HEK293T (cell line): ENCODE results near the gene RGP1.

Source experiments
- CTCF ChIA-PET: fragments of 350-600 bp; formaldehyde crosslinking; extraction: SDS; loops from one replicate; lab custom pipeline; 2021; ENCODE audit warnings: antibody characterized with exemption, inconsistent platforms; lab: Yijun Ruan, JAX
- POLR2A ChIA-PET: fragments of 350-600 bp; formaldehyde crosslinking; extraction: SDS; loops from one replicate; lab custom pipeline; 2020; ENCODE audit warnings: antibody characterized with exemption, inconsistent platforms; lab: Yijun Ruan, JAX
- DNase-seq: peaks from one replicate; pipeline ENCODE4 v3.0.0; 2012; ENCODE audit warnings: mixed read lengths; ENCODE audit errors: extremely low spot score
- ARNT ChIP-seq: fragments of 450-650 bp; IDR thresholded peaks from 2 replicates; pipeline ENCODE4 v1.6.1; 2017; ENCODE audit warnings: mild to moderate bottlenecking
- BHLHE40 ChIP-seq: fragments of 450-650 bp; IDR thresholded peaks from 2 replicates; pipeline ENCODE4 v1.6.1; 2016; ENCODE audit warnings: mild to moderate bottlenecking, moderate library complexity, borderline replicate concordance
- CTBP1 ChIP-seq: fragments of 450-650 bp; IDR thresholded peaks from 2 replicates; pipeline ENCODE4 v1.6.1; 2016; ENCODE audit warnings: borderline replicate concordance
- ELF4 ChIP-seq: fragments of 450-650 bp; IDR thresholded peaks from 2 replicates; pipeline ENCODE4 v1.6.1; 2017; ENCODE audit warnings: antibody characterized with exemption
- FOXA1 ChIP-seq: fragments of 450-650 bp; IDR thresholded peaks from 2 replicates; pipeline ENCODE4 v1.6.1; 2016; ENCODE audit warnings: mild to moderate bottlenecking
- FOXK2 ChIP-seq: fragments of 450-650 bp; IDR thresholded peaks from 2 replicates; pipeline ENCODE4 v1.6.1; 2016; ENCODE audit warnings: mild to moderate bottlenecking
- FOXM1 ChIP-seq: fragments of 450-650 bp; IDR thresholded peaks from 2 replicates; pipeline ENCODE4 v1.6.1; 2017; ENCODE audit warnings: mild to moderate bottlenecking, borderline replicate concordance
- HDGF ChIP-seq: fragments of 450-650 bp; IDR thresholded peaks from 2 replicates; pipeline ENCODE4 v1.6.1; 2017; ENCODE audit warnings: antibody characterized with exemption, borderline replicate concordance
- L3MBTL2 ChIP-seq: fragments of 450-650 bp; conservative IDR thresholded peaks from 2 replicates; pipeline ENCODE4 v1.6.1; 2016; ENCODE audit warnings: mild to moderate bottlenecking
- LEF1 ChIP-seq: fragments of 450-650 bp; IDR thresholded peaks from 2 replicates; pipeline ENCODE4 v1.6.1; 2017; ENCODE audit warnings: mild to moderate bottlenecking, borderline replicate concordance
- NFRKB ChIP-seq: fragments of 450-650 bp; IDR thresholded peaks from 2 replicates; pipeline ENCODE4 v1.6.1; 2016; ENCODE audit warnings: mild to moderate bottlenecking, moderate library complexity
- SP1 ChIP-seq: fragments of 450-650 bp; IDR thresholded peaks from 2 replicates; pipeline ENCODE4 v1.6.1; 2017
- SUZ12 ChIP-seq: fragments of 450-650 bp; IDR thresholded peaks from 2 replicates; pipeline ENCODE4 v1.6.1; 2016; ENCODE audit warnings: mild to moderate bottlenecking
- TARDBP ChIP-seq: fragments of 450-650 bp; IDR thresholded peaks from 2 replicates; pipeline ENCODE4 v1.6.1; 2016
- ZNF384 ChIP-seq: fragments of 450-650 bp; IDR thresholded peaks from 2 replicates; pipeline ENCODE4 v1.6.1; 2016
- TF ChIP-seq, protein P1 (sequence below): fragments of 450-650 bp; IDR thresholded peaks from 2 replicates; pipeline ENCODE4 v1.6.1; 2016

RGP1 gene

DNA sequence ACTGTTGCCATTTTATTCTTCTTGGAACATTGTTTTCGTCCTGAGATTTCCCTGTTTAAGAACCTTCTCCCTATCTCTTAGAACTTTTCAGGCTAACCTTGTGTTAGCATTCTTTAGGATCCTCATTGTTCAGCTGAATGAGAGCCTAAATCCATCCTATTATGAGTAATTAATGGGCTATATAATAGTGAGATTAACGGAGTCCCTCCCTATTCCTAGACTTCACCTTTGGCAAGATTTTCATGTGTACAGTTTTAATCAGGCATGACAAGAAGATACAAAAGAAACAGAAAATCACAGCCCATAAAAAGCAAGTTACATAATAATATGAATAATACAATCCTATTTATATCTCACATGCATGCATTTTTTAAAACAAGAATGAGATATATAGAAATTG is 14.1 kb downstream of the RGP1 start:
- TF ChIP-seq SUZ12 = no peak
- TF ChIP-seq FOXM1 = no peak
- TF ChIP-seq HDGF = no peak
- TF ChIP-seq FOXA1 = no peak
- no peak for DNase-seq
- POLR2A ChIA-PET = no interaction called here
- CTCF ChIA-PET = interaction anchor here (0.7 kb wide), 1 partner anchor 71 kb away, joined by 7 read pairs; no protein-coding TSS in a partner anchor

DNA sequence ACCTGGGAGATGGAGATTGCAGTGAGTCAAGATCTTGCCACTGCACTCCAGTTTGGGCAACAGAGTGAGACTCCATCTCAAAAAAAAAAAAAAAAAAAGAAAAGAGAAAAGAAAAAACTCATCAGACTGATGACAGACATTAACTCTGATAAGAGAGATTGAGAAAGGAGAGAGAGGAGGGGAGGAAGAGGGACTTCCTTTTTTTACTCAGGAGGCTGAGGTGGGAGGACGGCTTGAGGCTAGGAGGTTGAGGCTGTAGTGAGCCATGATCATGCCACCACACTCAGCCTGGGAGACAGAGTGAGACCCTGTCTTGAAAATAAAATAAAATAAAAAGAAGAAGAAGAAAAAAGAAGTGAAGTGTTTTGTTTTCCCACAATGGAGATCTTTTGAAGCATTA is 14.7 kb downstream of the RGP1 start:
- POLR2A ChIA-PET = no interaction called here
- CTCF ChIA-PET = no interaction called here
- TF ChIP-seq SUZ12 (no peak), LEF1 (no peak), L3MBTL2 (no peak), SP1 (no peak), FOXM1 (no peak), FOXK2 (no peak), ELF4 (no peak), ZNF384 (no peak), FOXA1 (no peak), NFRKB (no peak)
- no peak for DNase-seq

DNA sequence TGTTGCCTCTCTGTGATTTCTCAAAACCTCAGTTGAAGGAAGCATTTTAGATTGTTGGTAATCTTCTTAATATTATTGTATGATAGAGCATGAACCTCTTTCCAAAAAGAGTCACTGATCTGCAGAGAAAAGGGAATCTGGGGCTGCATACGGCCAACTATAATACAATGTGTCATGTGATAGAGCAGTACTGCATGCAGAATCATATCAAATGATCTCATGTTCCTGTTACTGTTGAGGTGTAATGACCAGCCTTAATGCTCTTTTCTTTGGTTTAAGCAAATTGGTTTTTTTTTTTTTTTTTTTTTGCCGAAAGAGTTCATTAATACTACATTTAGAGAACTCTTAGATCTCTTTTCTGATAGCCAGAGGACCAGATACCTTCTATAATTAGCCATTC is 17.9 kb downstream of the RGP1 start:
- TF ChIP-seq SP1 (no peak), TARDBP (no peak), CTBP1 (no peak), LEF1 (no peak), HDGF (no peak), FOXA1 (no peak), FOXM1 (no peak), SUZ12 (no peak), BHLHE40 (no peak), NFRKB (no peak), L3MBTL2 (no peak), ZNF384 (no peak), ELF4 (no peak), ARNT (no peak)
- TF ChIP-seq, protein P1, sequence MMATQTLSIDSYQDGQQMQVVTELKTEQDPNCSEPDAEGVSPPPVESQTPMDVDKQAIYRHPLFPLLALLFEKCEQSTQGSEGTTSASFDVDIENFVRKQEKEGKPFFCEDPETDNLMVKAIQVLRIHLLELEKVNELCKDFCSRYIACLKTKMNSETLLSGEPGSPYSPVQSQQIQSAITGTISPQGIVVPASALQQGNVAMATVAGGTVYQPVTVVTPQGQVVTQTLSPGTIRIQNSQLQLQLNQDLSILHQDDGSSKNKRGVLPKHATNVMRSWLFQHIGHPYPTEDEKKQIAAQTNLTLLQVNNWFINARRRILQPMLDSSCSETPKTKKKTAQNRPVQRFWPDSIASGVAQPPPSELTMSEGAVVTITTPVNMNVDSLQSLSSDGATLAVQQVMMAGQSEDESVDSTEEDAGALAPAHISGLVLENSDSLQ = no peak
- no peak for DNase-seq
- CTCF ChIA-PET = no interaction called here
- POLR2A ChIA-PET = no interaction called here

DNA sequence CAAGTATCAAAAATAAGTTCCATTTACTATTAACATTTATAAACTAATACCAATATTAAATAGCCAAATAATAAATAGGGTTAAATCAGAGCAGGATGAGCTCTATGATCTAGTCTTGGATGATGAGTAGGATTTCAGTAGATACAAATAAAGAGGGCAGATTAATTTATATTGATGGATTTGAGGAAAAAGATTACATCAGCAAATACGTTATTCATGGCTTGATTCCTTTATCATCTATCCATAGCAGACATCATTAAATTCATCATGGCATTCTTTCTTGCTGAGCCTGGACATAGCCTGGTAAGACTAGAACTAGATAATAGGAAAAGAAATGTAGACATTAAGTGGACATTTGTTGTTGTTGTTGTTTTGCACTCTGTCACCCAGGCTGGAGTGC is 18.4 kb downstream of the RGP1 start:
- CTCF ChIA-PET = no interaction called here
- POLR2A ChIA-PET = no interaction called here
- DNase-seq = no peak
- no peak for TF ChIP-seq SP1
- no peak for TF ChIP-seq ELF4
- no peak for TF ChIP-seq FOXM1
- no peak for TF ChIP-seq NFRKB
- no peak for TF ChIP-seq SUZ12
- no peak for TF ChIP-seq BHLHE40

DNA sequence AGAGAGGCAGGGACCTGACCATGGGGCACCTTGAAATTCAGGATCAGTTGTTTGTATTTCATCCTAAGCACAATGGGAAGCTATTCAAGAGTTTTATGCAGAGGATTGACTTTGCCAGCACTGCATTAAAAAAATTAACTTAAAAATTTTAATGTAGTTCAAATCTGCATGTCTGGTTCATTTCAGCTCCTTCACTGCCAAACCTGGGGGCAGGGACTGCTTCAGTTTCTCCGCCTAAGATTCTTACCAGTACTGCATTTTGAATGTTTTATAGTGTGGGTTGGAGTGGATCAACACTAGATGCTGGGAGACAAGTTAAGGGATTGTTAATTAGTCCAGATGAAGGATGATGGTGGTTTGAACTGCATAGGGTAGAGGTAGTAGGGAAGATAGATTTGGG is 20.7 kb downstream of the RGP1 start:
- TF ChIP-seq TARDBP (no peak), BHLHE40 (no peak), ARNT (no peak), FOXK2 (no peak), SUZ12 (no peak), FOXA1 (no peak), ELF4 (no peak), LEF1 (no peak), L3MBTL2 (no peak), CTBP1 (no peak), HDGF (no peak), NFRKB (no peak), SP1 (no peak), ZNF384 (no peak), FOXM1 (no peak)
- TF ChIP-seq, protein P1 = no peak
- no peak for DNase-seq
- ChIA-PET CTCF (no interaction called here), POLR2A (no interaction called here)

DNA sequence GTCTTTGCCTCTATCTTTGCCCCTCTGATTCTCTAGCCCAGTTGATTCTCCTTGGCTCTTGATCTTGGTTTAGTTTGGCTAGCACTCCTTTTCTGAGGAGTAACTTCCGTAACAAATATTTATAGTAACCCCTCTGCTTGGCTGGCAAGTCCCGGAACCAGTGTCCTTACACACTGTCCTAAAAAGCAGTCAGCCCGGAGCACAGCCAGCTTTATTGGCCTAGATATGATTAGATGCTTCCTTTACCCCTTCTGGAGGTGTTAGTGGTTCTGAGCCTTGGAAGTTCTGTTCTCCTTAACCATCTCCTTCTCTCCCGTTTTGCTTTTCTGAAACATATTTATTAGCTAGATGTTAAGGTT is 22.0 kb downstream of the RGP1 start:
- no peak for DNase-seq
- TF ChIP-seq SUZ12 = no peak
- no peak for TF ChIP-seq HDGF
- TF ChIP-seq NFRKB = no peak
- TF ChIP-seq BHLHE40 = no peak
- no peak for TF ChIP-seq FOXA1
- no peak for TF ChIP-seq FOXM1
- TF ChIP-seq, protein P1 = no peak
- TF ChIP-seq L3MBTL2 = no peak
- TF ChIP-seq ELF4 = no peak
- TF ChIP-seq TARDBP = no peak
- no peak for TF ChIP-seq ARNT
- TF ChIP-seq SP1 = no peak
- TF ChIP-seq ZNF384 = no peak
- TF ChIP-seq FOXK2 = no peak
- no peak for TF ChIP-seq CTBP1
- no peak for TF ChIP-seq LEF1
- POLR2A ChIA-PET = no interaction called here
- CTCF ChIA-PET = interaction anchor here (1.4 kb wide), 1 partner anchor 74 kb away, joined by 3 read pairs; no protein-coding TSS in a partner anchor

DNA sequence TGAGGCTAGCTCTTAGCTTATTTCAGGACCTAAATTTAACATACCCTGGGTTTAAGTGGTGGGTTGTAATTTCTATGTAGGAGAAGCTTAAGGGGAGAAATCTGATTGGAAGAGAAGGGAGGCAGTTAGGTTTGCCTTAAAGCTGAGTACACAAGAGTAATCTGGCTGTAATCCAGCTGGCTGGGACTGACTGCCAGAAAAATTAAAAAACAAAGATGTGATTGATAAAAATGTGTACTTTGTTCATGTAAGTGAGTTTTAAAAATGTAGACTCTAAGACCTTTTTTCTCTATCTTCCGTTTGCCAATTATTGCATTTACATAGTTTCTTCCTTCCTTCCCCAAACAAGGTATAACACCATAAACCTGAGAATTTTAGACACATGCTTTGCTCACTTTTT is 22.4 kb downstream of the RGP1 start:
- no peak for DNase-seq
- TF ChIP-seq FOXA1 = no peak
- no peak for TF ChIP-seq L3MBTL2
- no peak for TF ChIP-seq ZNF384
- no peak for TF ChIP-seq SP1
- TF ChIP-seq BHLHE40 = no peak
- no peak for TF ChIP-seq FOXK2
- TF ChIP-seq CTBP1 = no peak
- TF ChIP-seq, protein P1 = no peak
- no peak for TF ChIP-seq ELF4
- no peak for TF ChIP-seq ARNT
- no peak for TF ChIP-seq TARDBP
- no peak for TF ChIP-seq LEF1
- CTCF ChIA-PET = interaction anchor here (1.4 kb wide), 1 partner anchor 75 kb away, joined by 3 read pairs; no protein-coding TSS in a partner anchor
- POLR2A ChIA-PET = no interaction called here
